ENCODE measurements around the gene PPP4C. TPM values are rescaled to one million over a fixed set of nuclear protein-coding genes. Genes with fewer than 3 reads are reported as not detected.

Gene PPP4C
- total and polyA plus RNA-seq, 11 donors, result 29.9 to 89.0 (median 43.5) TPM

DNA sequence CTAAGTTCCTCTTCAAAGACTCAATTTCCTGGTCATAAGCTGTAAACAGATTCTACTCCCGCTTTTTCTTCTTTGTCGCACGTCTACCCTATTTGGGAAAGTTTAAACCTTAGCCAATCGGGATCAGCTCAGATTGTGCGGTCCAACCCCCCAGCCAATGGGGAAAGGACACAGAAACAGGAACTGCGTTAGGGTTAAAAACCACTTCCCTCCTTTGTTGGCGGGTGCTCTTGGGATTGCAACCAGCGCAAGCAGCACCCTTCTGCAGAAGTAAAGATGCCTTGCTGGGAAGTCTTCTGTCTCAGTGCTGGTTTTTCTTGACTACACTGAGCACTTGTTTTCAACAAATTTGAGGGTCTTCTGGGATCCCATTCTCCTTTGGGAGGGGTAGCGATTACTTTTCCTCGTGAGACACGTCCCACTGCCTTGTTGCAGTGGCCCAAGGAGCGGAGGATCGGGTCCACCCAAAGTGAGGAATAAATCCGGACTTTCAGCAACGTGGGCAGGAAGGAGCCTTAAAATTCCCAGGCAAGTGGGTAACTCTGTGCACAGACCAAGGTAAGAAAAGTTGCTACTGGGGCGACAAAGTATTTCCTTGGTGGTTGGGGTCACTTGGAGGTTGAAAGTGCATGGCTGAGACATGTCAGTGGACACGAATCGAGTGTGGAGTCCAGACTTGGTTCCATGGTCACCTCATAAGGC lies 21.2 kb downstream of the PPP4C start:
- 95 to 97% (median 97%) methylated on average over 18 of the region's 18 CpGs for WGBS, 4 donors

DNA sequence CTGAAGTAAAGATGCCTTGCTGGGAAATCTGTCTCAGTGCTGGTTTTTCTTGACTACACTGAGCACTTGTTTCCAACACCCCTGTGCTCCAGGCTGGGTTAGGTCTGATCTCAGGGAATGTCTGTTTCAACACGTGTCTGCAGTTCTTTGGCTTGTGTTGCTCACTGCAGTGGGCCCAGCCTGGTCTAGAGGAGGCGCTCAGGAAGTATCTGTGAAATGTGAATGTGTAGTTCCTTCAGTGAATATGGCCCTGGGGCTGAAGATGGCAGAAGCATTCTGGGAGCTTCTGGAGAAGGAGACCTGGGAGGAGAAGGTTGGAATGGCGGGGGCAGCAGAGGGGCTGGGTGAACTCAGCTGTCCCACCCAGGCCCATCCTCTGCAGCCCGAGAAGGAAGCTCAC lies 28.3 kb downstream of the PPP4C start:
- 87 to 92% (median 89%) methylated on average over 4 of the region's 4 CpGs for WGBS, 4 donors
- H3K36me3 ChIP-seq, result peaks cover 0 to 50% (median 41%) of the 10 kb centered on the region in 9 donors

More for the DNA sequence above, 21.2 kb downstream of the PPP4C start:
- Histone ChIP-seq H3K27me3 (no peaks in the 10 kb centered on the region), H3K27ac (peak overlapping the region; percentile 82 to 98 (median 94)), H3K4me3 (peak overlapping the region in 8 of 12 donors; percentile 65 to 96 (median 80)), H3K4me1 (peaks cover 4 to 41% (median 29%) of the 10 kb centered on the region in 12 donors), H3K9me3 (peaks cover 0 to 31% (median 12%) of the 10 kb centered on the region in 12 donors), H3K36me3 (peaks cover 0 to 25% (median 14%) of the 10 kb centered on the region in 9 donors)
- ATAC-seq (no peak), DNase-seq (peak in 1 of 5 donors; percentile 38)
- TF ChIP-seq, protein P1, sequence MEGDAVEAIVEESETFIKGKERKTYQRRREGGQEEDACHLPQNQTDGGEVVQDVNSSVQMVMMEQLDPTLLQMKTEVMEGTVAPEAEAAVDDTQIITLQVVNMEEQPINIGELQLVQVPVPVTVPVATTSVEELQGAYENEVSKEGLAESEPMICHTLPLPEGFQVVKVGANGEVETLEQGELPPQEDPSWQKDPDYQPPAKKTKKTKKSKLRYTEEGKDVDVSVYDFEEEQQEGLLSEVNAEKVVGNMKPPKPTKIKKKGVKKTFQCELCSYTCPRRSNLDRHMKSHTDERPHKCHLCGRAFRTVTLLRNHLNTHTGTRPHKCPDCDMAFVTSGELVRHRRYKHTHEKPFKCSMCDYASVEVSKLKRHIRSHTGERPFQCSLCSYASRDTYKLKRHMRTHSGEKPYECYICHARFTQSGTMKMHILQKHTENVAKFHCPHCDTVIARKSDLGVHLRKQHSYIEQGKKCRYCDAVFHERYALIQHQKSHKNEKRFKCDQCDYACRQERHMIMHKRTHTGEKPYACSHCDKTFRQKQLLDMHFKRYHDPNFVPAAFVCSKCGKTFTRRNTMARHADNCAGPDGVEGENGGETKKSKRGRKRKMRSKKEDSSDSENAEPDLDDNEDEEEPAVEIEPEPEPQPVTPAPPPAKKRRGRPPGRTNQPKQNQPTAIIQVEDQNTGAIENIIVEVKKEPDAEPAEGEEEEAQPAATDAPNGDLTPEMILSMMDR (IDR thresholded peaks at IDR 0.05), result no peak
- TF ChIP-seq POLR2A (IDR thresholded peaks at IDR 0.05), result no peak
- intact Hi-C loops (cut with DNase I), result loop anchor here in 4 of 10 donors (1.0 to 10.0 kb wide), 5 partner anchors 26 to 318 kb away; partner anchors contain the start of genes CD2BP2 (in 1 of the 4), MAPK3 (in 1 of the 4), TLCD3B (in 1 of the 4) and ZNF771 (in 1 of the 4)

DNA sequence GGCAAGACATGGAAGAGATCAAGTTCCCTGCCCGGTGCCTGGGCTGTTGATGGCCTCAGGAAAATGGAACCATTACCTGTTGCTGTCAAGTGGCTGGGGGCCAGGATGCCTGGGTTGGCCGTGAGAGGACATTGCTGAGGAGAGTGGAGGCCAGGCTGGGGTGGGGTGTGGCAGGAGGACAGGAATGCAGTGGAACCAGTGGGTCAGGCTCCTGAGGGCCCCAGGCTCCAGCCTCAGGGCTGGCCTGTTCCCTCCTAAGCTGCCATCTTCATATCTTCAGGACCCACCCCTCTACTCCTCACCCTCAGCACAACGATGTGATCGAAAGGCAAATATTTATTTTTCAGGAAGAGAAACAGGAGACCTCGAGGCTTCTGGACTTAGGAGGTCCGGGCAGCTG lies 28.7 kb downstream of the PPP4C start:
- DNase-seq, result no peak
- ATAC-seq, result peak in 1 of 4 donors; percentile 14
- Histone ChIP-seq H3K27ac (no peak overlapping the region), H3K27me3 (no peaks in the 10 kb centered on the region), H3K4me3 (no peak overlapping the region), H3K36me3 (peaks cover 0 to 54% (median 43%) of the 10 kb centered on the region in 9 donors), H3K4me1 (no peaks in the 10 kb centered on the region), H3K9me3 (no peaks in the 10 kb centered on the region)
- WGBS, 4 donors, result 86 to 94% (median 92%) methylated on average over 6 of the region's 6 CpGs
- no peak for TF ChIP-seq POLR2A (IDR thresholded peaks at IDR 0.05)
- TF ChIP-seq, protein P1 (IDR thresholded peaks at IDR 0.05), result no peak
- intact Hi-C loops (cut with DNase I), result no loop called here

More for the DNA sequence above, 28.3 kb downstream of the PPP4C start:
- intact Hi-C loops (cut with DNase I), result no loop called here
- peak in 1 of 4 donors; percentile 15 for ATAC-seq
- no peaks in the 10 kb centered on the region for H3K4me1 ChIP-seq
- H3K4me3 ChIP-seq, result no peak overlapping the region
- H3K27me3 ChIP-seq, result no peaks in the 10 kb centered on the region
- DNase-seq, result no peak
- no peak overlapping the region for H3K27ac ChIP-seq
- peaks cover 0 to 4% (median 0%) of the 10 kb centered on the region in 12 donors for H3K9me3 ChIP-seq
- no peak for TF ChIP-seq POLR2A (IDR thresholded peaks at IDR 0.05)
- TF ChIP-seq, protein P1 (IDR thresholded peaks at IDR 0.05), result no peak

DNA sequence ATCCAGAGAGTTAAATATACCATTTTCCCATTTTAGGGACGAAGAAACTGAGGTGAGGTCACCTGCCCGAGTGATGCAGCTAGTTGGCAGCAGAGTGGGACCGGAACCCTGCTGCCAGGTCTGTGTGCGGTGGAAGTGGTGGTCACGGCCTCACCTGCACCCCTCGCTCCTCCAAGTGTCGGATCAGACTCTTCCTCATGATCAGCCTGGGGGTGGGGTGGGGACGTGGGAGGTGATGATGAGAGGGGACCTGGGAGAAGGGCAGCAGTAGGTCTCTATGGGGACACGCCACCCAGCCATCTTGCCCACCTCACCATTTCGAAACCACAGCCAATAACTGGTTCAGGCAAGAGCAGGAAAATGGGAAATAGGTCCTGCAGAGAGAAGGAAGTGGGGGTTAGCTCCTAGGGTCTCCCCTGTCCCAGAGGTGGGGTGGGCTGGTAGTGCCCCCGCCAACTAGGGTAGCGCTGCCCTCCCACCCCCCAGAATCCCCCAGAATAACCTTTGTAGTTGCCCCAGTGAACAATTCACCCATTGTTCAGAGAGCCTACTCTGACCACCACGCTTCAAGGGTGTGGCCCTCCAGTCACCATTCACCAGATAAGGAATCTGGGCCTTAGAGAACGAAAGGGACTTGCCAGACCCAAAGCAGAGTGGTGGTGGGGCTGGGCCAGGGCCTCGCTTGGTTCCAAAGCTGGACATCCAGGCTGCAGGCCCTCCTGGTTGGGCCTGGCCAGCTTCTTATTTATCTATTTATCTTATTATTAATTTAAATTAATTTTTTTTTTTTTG lies 32.5 kb downstream of the PPP4C start:
- H3K4me1 ChIP-seq, result peaks cover 0 to 2% (median 0%) of the 10 kb centered on the region in 12 donors
- no peak overlapping the region for H3K4me3 ChIP-seq
- H3K27ac ChIP-seq, result no peak overlapping the region
- DNase-seq (no peak), ATAC-seq (no peak)
- no peaks in the 10 kb centered on the region for H3K27me3 ChIP-seq
- peaks cover 0 to 87% (median 72%) of the 10 kb centered on the region in 9 donors for H3K36me3 ChIP-seq
- 85 to 93% (median 87%) methylated on average over 9 to 15 of the region's 15 CpGs for WGBS, 4 donors
- intact Hi-C loops (cut with DNase I), result no loop called here
- no peak for TF ChIP-seq POLR2A (IDR thresholded peaks at IDR 0.05)
- TF ChIP-seq, protein P1 (IDR thresholded peaks at IDR 0.05), result no peak
- H3K9me3 ChIP-seq, result no peaks in the 10 kb centered on the region
